HL-60 (cell line): ENCODE measurements around the gene CTF1.

ENCODE experiments used
- DNase-seq, 2 experiments: peaks; one replicate each; pipeline ENCODE4 v3.0.0-alpha.2; 2010 to 2020; ENCODE audit warnings: low read depth in 1 of 2, low spot score in 1 of 2
- H3K27ac ChIP-seq: fragments of 250-450 bp; sonication (Bioruptor Pico); replicated peaks from 2 replicates; pipeline ENCODE4 v1.5.1; 2020; ENCODE audit warnings: mild to moderate bottlenecking, moderate library complexity
- H3K27me3 ChIP-seq: fragments of 250-450 bp; sonication (Bioruptor Pico); 2 replicates; pipeline ENCODE4 v1.5.1; 2021; ENCODE audit warnings: mild to moderate bottlenecking, moderate library complexity; ENCODE audit not compliant: insufficient read depth, poor library complexity, severe bottlenecking
- H3K4me3 ChIP-seq: replicated peaks from 2 replicates; pipeline ENCODE4 v1.5.1; 2011; ENCODE audit warnings: mild to moderate bottlenecking, control low read depth, low read length; ENCODE audit not compliant: insufficient read depth
- GABPA ChIP-seq: IDR thresholded peaks from 2 replicates; pipeline ENCODE4 v1.6.1; 2012; ENCODE audit warnings: low read depth
- POLR2AphosphoS5 ChIP-seq: IDR thresholded peaks from 2 replicates; pipeline ENCODE4 v1.6.1; 2012; ENCODE audit warnings: low read depth
- SPI1 ChIP-seq: IDR thresholded peaks from 2 replicates; pipeline ENCODE4 v1.6.1; 2012; ENCODE audit warnings: low read depth, mild to moderate bottlenecking, borderline replicate concordance
- TF ChIP-seq, protein P1 (sequence below): IDR thresholded peaks from one replicate; pipeline ENCODE4 v1.5.1; 2011; ENCODE audit warnings: low read length, control low read depth, inconsistent platforms; ENCODE audit not compliant: insufficient read depth
- TF ChIP-seq, protein P2 (sequence below): IDR thresholded peaks from 2 replicates; pipeline ENCODE4 v1.6.1; 2012; ENCODE audit warnings: low read depth; ENCODE audit not compliant: insufficient replicate concordance

CTF1 gene

DNA sequence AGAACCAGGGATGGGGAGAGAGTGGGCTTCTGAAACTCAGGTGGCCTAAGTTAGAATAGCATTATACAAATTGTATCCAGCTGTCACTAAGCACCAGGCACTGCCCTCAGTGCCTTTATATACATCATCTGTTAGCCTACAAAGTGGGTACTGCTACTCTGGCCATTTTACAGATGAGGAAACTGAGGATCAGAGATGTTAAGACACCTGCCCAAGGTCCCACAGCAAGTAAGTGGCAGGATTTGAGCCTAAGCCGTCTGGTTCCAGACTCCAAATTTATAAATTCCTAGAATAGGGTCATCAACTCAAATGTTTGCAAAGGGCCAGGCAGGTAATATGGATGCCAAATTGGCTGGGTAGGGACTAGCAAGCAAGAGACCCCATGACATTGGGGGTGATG, 54.8 kb downstream of the CTF1 start:
- no peak for DNase-seq
- no peak overlapping the region for H3K4me3 ChIP-seq
- H3K27ac ChIP-seq: no peak overlapping the region; the same call in 1 of the 2 replicates
- H3K27me3 ChIP-seq: no peaks in the 10 kb centered on the region
- TF ChIP-seq, protein P1, sequence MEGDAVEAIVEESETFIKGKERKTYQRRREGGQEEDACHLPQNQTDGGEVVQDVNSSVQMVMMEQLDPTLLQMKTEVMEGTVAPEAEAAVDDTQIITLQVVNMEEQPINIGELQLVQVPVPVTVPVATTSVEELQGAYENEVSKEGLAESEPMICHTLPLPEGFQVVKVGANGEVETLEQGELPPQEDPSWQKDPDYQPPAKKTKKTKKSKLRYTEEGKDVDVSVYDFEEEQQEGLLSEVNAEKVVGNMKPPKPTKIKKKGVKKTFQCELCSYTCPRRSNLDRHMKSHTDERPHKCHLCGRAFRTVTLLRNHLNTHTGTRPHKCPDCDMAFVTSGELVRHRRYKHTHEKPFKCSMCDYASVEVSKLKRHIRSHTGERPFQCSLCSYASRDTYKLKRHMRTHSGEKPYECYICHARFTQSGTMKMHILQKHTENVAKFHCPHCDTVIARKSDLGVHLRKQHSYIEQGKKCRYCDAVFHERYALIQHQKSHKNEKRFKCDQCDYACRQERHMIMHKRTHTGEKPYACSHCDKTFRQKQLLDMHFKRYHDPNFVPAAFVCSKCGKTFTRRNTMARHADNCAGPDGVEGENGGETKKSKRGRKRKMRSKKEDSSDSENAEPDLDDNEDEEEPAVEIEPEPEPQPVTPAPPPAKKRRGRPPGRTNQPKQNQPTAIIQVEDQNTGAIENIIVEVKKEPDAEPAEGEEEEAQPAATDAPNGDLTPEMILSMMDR: no peak
- TF ChIP-seq POLR2AphosphoS5 (no peak), GABPA (no peak), SPI1 (no peak)
- TF ChIP-seq, protein P2, sequence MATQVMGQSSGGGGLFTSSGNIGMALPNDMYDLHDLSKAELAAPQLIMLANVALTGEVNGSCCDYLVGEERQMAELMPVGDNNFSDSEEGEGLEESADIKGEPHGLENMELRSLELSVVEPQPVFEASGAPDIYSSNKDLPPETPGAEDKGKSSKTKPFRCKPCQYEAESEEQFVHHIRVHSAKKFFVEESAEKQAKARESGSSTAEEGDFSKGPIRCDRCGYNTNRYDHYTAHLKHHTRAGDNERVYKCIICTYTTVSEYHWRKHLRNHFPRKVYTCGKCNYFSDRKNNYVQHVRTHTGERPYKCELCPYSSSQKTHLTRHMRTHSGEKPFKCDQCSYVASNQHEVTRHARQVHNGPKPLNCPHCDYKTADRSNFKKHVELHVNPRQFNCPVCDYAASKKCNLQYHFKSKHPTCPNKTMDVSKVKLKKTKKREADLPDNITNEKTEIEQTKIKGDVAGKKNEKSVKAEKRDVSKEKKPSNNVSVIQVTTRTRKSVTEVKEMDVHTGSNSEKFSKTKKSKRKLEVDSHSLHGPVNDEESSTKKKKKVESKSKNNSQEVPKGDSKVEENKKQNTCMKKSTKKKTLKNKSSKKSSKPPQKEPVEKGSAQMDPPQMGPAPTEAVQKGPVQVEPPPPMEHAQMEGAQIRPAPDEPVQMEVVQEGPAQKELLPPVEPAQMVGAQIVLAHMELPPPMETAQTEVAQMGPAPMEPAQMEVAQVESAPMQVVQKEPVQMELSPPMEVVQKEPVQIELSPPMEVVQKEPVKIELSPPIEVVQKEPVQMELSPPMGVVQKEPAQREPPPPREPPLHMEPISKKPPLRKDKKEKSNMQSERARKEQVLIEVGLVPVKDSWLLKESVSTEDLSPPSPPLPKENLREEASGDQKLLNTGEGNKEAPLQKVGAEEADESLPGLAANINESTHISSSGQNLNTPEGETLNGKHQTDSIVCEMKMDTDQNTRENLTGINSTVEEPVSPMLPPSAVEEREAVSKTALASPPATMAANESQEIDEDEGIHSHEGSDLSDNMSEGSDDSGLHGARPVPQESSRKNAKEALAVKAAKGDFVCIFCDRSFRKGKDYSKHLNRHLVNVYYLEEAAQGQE: no peak

DNA sequence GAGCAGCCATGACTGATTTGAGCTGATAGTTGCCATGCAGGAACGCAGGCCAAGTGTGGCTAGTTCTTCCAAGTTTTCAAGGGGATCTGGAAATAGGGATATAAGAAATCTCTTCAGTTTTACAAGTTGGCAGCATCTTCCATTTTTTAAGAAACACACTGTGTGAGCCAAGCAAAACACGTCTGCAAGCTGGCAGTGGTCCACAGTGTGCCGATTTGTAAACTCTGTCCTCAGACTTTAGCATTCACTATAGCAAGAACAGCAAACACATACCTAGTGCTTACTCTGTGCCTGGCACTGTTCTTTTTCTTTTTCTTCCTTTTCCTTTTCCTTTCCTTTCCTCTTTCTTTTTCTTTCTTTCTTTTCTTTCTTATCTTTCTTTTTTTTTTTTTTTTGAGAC, 55.3 kb downstream of the CTF1 start:
- TF ChIP-seq GABPA (no peak), SPI1 (no peak), POLR2AphosphoS5 (no peak)
- TF ChIP-seq, protein P1: no peak
- TF ChIP-seq, protein P2: no peak
- H3K27me3 ChIP-seq: no peaks in the 10 kb centered on the region
- DNase-seq: no peak
- no peak overlapping the region for H3K4me3 ChIP-seq
- no peak overlapping the region for H3K27ac ChIP-seq

DNA sequence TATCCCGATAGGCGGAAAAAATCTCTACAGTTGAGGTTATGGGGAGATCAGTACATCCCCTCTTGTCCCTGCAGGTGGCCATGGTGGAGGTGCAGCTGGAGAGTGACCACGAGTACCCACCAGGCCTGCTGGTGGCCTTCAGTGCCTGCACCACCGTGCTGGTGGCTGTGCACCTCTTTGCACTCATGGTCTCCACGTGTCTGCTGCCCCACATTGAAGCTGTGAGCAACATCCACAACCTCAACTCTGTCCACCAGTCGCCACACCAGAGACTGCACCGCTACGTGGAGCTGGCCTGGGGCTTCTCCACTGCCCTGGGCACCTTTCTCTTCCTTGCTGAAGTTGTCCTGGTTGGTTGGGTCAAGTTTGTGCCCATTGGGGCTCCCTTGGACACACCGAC, 56.7 kb downstream of the CTF1 start:
- TF ChIP-seq, protein P2: no peak
- TF ChIP-seq, protein P1: no peak
- TF ChIP-seq GABPA: no peak
- no peak for TF ChIP-seq SPI1
- no peak for TF ChIP-seq POLR2AphosphoS5
- Histone ChIP-seq H3K27ac (peak overlapping the region; percentile 17; the same call in 1 of the 2 replicates), H3K4me3 (no peak overlapping the region), H3K27me3 (no peaks in the 10 kb centered on the region)
- no peak for DNase-seq
